Activated CD4-positive, CD25-positive, alpha-beta regulatory T cell treated with anti-CD3 and anti-CD28 coated beads, Interleukin-2, amount 50 U/mL, for 72 hours (primary cell): ENCODE data around the gene BBC3.
A peak's percentile ranks its signal among the peaks of the same experiment; 100 is the strongest.
"Not testable (repeated sequence)": the region's sequence is repeated elsewhere in the genome, so short reads cannot be mapped to it uniquely, and the experiment has no call there.

Experiments
- DNase-seq: peaks from one replicate; pipeline ENCODE4 v3.0.0; 2021

Gene BBC3

GRCh38 chr19:47257411-47258169, 26.6 kb upstream of the BBC3 start:
- no peak for DNase-seq

- DNase-seq = peak; percentile 99
Observed at GRCh38 chr19:47256693-47257410, 25.9 kb upstream of the BBC3 start.

- DNase-seq = peak; percentile 94
Observed at GRCh38 chr19:47255879-47256692, 25.1 kb upstream of the BBC3 start, which contains the start of gene CCDC9. TSS of gene CCDC9 (plus strand) at chr19:47256525. CDS start at chr19:47258401, 1,876 bp downstream.

- no peak for DNase-seq
Observed at GRCh38 chr19:47253970-47254369, 23.0 kb upstream of the BBC3 start.

GRCh38 chr19:47253467-47253881, 22.5 kb upstream of the BBC3 start:
- no peak for DNase-seq

- not testable (repeated sequence) for DNase-seq
Observed at GRCh38 chr19:47253016-47253415, 22.0 kb upstream of the BBC3 start.

- DNase-seq = peak; percentile 86
Observed at GRCh38 chr19:47247308-47247990, 16.4 kb upstream of the BBC3 start.

- peak; percentile 92 for DNase-seq
Observed at GRCh38 chr19:47243776-47244547, 13.0 kb upstream of the BBC3 start.

GRCh38 chr19:47243364-47243775, 12.4 kb upstream of the BBC3 start:
- no peak for DNase-seq

- no peak for DNase-seq
Observed at GRCh38 chr19:47241919-47242577, 11.0 kb upstream of the BBC3 start.

- peak; percentile 74 for DNase-seq
Observed at GRCh38 chr19:47240996-47241918, 10.3 kb upstream of the BBC3 start.

- no peak for DNase-seq
Observed at GRCh38 chr19:47240556-47240955, 9.6 kb upstream of the BBC3 start.

GRCh38 chr19:47239610-47240296, 8.8 kb upstream of the BBC3 start:
- DNase-seq = no peak

- DNase-seq = no peak
Observed at GRCh38 chr19:47239152-47239551, 8.2 kb upstream of the BBC3 start.

- no peak for DNase-seq
Observed at GRCh38 chr19:47236072-47236675, 5.2 kb upstream of the BBC3 start.

GRCh38 chr19:47232422-47233211, 1.6 kb upstream of the BBC3 start:
- DNase-seq = no peak

- DNase-seq = peak; percentile 92
Observed at GRCh38 chr19:47231215-47232054, 436 bp upstream of the BBC3 start.
